ENCODE results near the gene TMEM175. TPM values are rescaled to one million over a fixed set of nuclear protein-coding genes. Genes with fewer than 3 reads are reported as not detected.
A peak's percentile ranks its signal among the peaks of the same experiment; 100 is the strongest.

The TMEM175 gene
- total and polyA plus RNA-seq, 2 of the 4 experiments (the other 2 are of a cell fraction): 7.7 to 41.9 TPM

DNA sequence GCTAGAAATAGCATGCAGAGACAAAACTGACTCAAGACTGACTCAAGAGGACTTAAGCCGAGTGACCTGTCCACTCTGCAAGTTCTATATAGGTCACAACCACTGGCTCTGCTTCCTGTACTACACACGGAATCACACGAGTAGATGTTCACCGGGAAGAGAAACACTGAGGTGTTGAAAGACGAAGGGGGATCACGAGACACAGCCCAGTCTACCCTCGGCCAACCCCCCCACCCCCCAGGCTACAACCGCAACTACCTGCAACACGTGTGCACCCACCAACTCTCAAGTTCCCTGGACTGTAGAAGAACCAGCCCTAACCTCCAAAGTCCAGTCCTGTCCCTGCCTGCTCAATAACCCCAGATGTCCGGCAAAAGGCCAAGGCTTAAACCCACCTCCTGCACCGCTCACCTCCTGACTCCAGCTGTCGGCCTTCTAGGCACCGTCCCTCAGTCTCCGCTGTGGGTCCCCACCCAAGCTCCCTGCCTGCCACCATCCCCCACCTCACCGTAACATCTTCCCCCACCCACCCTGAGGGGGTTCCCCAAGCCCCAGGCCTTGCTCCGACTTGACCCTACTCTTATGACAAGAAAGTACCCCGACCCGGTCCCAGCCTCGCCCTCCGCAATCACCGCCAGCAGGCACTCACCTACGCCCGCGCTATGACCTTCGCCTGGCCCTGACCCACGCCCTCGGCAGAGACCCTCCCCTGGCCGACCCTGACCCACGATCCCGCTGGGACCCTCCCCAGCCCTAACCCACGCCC lies 883 bp upstream of the TMEM175 start (continued):
- TF ChIP-seq, protein P1, sequence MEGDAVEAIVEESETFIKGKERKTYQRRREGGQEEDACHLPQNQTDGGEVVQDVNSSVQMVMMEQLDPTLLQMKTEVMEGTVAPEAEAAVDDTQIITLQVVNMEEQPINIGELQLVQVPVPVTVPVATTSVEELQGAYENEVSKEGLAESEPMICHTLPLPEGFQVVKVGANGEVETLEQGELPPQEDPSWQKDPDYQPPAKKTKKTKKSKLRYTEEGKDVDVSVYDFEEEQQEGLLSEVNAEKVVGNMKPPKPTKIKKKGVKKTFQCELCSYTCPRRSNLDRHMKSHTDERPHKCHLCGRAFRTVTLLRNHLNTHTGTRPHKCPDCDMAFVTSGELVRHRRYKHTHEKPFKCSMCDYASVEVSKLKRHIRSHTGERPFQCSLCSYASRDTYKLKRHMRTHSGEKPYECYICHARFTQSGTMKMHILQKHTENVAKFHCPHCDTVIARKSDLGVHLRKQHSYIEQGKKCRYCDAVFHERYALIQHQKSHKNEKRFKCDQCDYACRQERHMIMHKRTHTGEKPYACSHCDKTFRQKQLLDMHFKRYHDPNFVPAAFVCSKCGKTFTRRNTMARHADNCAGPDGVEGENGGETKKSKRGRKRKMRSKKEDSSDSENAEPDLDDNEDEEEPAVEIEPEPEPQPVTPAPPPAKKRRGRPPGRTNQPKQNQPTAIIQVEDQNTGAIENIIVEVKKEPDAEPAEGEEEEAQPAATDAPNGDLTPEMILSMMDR (conservative IDR thresholded peaks at IDR 0.05; ENCODE audit: low read depth, low read length): no peak
- peak; percentile 45; the same call in 1 of the 2 replicates for TF ChIP-seq MAFK (IDR thresholded peaks at IDR 0.05; ENCODE audit: low read depth, low read length)

DNA sequence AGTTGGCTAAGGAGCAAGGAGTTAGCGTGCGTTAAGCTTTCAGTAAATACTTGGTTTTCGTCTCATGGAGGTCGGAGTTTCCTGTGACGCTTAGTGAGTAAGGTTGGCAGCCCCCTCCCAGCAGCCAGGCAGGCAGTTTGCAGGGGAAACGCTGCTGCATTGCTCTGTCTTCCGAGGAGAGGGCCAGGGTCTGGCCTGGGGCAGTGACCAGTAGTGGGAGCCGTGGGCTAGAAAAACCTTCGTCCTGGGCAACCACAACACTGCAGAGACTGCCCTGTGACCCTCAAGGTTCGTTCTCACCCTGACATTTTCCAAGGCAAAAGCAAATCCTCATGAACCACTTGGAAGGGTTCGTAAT lies 432 bp downstream of the TMEM175 start:
- ATAC-seq (ENCODE audit: low read depth) (peak; percentile 6), DNase-seq (peak; percentile 23)
- H4K8ac ChIP-seq (ENCODE audit: low read depth in 2 of 2, low read length in 2 of 2): peak overlapping the region; percentile 36 to 87; a peak in 3 of 4 replicates
- WGBS, 2 experiments (ENCODE audit: extremely low coverage in 2 of 2, insufficient read length in 1 of 2): 6% methylated on average over 2 of the region's 11 CpGs; no CpG with 5 or more reads in 1 of the 2 experiments
- H3K27me3 ChIP-seq (ENCODE audit: control insufficient read depth, insufficient read depth, low read length): no peaks in the 10 kb centered on the region
- H3K36me3 ChIP-seq (ENCODE audit: control insufficient read depth, insufficient read depth, low read length): no peaks in the 10 kb centered on the region
- TF ChIP-seq POLR2A (IDR thresholded peaks at IDR 0.05; ENCODE audit: low read depth, low read length) (no peak), FOS (IDR thresholded peaks at IDR 0.05; ENCODE audit: low read depth, low read length) (no peak), SMC3 (IDR thresholded peaks at IDR 0.05; ENCODE audit: low read depth, low read length) (no peak), RAD21 (IDR thresholded peaks at IDR 0.05; ENCODE audit: low read length) (0 out of 2 replicates have a peak, but pooled peaks have one; percentile 15)
- TF ChIP-seq, protein P1 (conservative IDR thresholded peaks at IDR 0.05; ENCODE audit: low read depth, low read length): 0 out of 2 replicates have a peak, but pooled peaks have one; percentile 2
- H2AK5ac ChIP-seq (ENCODE audit: low read depth, low read length): peak overlapping the region; percentile 23; the same call in 1 of the 2 replicates
- H4K5ac ChIP-seq (ENCODE audit: low read depth, low read length): peak overlapping the region; percentile 47
- no peak overlapping the region for H2BK120ac ChIP-seq (ENCODE audit: low read depth, low read length)
- peak overlapping the region; percentile 94 for H2AFZ ChIP-seq (replicated peaks; ENCODE audit: low read length, poor library complexity)
- H2AK9ac ChIP-seq (replicated peaks; ENCODE audit: low read depth, low read length, poor library complexity): peak overlapping the region; percentile 70
- intact Hi-C loops (cut with micrococcal nuclease) (loop anchor here (10.0 kb wide), 1 partner anchor 148 kb away; no protein-coding TSS in a partner anchor), in situ Hi-C loops (cut with MboI; ENCODE audit: low sequenced_read_pairs) (no loop called here), dilution Hi-C loops (cut with HindIII; ENCODE audit: low sequenced_read_pairs, unreplicated experiment) (no loop called here)
- peak overlapping the region; percentile 85 for H3K9ac ChIP-seq (ENCODE audit: low read depth, low read length)
- H3K56ac ChIP-seq (ENCODE audit: extremely low read depth, insufficient read depth, low read length): peak overlapping the region; percentile 77; the same call in 1 of the 2 replicates
- 0 out of 2 replicates have a peak overlapping the region, but pooled peaks have one; percentile 3 for H4K91ac ChIP-seq (ENCODE audit: insufficient read depth, low read depth, low read length)
- no peak overlapping the region for H2BK20ac ChIP-seq (ENCODE audit: low read depth, low read length)
- H3K79me1 ChIP-seq (ENCODE audit: low read depth in 1 of 2, low read length in 2 of 2): peaks cover 9 to 50% of the 10 kb centered on the region in 2 experiments
- no peak overlapping the region for H3K18ac ChIP-seq (ENCODE audit: low read depth, low read length)
- peaks cover 41% of the 10 kb centered on the region for H4K20me1 ChIP-seq (ENCODE audit: insufficient read depth, low read length)
- no peak overlapping the region for H2BK5ac ChIP-seq (ENCODE audit: low read depth, low read length, poor library complexity, severe bottlenecking)
- peak overlapping the region; percentile 78 for H3K4me3 ChIP-seq (ENCODE audit: insufficient read depth, low read depth, low read length)
- peak overlapping the region; percentile 82; the same call in 1 of the 2 replicates for H3K14ac ChIP-seq (replicated peaks; ENCODE audit: low read depth, low read length)
- H3K4ac ChIP-seq (ENCODE audit: low read depth, low read length): peak overlapping the region; percentile 47
- peak overlapping the region; percentile 94 for H3K4me2 ChIP-seq (ENCODE audit: low read depth, low read length)
- peak overlapping the region; percentile 65 for H3K27ac ChIP-seq (ENCODE audit: insufficient read depth, low read length)
- no TSS peak for BruUV-seq (replicated peaks)
- CTCF ChIA-PET: interaction anchor here (1.2 kb wide), 1 partner anchor 42 kb away, joined by 3 read pairs; no protein-coding TSS in a partner anchor
- H3K23ac ChIP-seq (ENCODE audit: low read depth, low read length): peak overlapping the region; percentile 58; the same call in 1 of the 2 replicates
- H3K9me3 ChIP-seq (ENCODE audit: control insufficient read depth, insufficient read depth, low read length): no peaks in the 10 kb centered on the region
- peaks cover 11% of the 10 kb centered on the region for H3K4me1 ChIP-seq (ENCODE audit: control insufficient read depth, insufficient read depth, low read length)
- peaks cover 22% of the 10 kb centered on the region for H3K9me1 ChIP-seq (ENCODE audit: insufficient read depth, low read length)
- POLR2A ChIA-PET (ENCODE audit: unreplicated experiment): no interaction called here
- H2BK15ac ChIP-seq (ENCODE audit: low read depth, low read length): no peak overlapping the region
